ENCODE results near the gene AOC3.

Gene AOC3, protein sequence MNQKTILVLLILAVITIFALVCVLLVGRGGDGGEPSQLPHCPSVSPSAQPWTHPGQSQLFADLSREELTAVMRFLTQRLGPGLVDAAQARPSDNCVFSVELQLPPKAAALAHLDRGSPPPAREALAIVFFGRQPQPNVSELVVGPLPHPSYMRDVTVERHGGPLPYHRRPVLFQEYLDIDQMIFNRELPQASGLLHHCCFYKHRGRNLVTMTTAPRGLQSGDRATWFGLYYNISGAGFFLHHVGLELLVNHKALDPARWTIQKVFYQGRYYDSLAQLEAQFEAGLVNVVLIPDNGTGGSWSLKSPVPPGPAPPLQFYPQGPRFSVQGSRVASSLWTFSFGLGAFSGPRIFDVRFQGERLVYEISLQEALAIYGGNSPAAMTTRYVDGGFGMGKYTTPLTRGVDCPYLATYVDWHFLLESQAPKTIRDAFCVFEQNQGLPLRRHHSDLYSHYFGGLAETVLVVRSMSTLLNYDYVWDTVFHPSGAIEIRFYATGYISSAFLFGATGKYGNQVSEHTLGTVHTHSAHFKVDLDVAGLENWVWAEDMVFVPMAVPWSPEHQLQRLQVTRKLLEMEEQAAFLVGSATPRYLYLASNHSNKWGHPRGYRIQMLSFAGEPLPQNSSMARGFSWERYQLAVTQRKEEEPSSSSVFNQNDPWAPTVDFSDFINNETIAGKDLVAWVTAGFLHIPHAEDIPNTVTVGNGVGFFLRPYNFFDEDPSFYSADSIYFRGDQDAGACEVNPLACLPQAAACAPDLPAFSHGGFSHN

DNA sequence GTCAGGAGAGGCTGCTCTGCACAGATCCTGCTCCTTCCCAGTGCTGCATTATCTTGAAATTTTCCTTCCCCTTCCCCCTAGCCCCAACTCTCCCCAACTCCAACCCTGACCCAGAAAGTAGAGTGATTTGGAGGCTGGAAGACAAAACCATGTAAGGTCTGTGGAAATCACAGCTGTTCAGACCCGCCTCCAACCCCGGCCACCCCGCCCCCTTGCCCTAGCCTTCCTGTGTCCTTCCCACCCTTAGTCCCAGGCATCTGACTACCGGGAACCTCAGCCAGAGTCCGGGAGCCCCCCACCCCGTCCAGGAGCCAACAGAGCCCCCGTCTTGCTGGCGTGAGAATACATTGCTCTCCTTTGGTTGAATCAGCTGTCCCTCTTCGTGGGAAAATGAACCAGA is at the start of gene AOC3:
TSS of gene AOC3 (plus strand) at position 246 of the 400 bp plus-strand sequence. CDS start at position 391, 145 bp downstream.
- DNase-seq (ENCODE audit: low read depth), result no peak
- TF ChIP-seq, protein P1, sequence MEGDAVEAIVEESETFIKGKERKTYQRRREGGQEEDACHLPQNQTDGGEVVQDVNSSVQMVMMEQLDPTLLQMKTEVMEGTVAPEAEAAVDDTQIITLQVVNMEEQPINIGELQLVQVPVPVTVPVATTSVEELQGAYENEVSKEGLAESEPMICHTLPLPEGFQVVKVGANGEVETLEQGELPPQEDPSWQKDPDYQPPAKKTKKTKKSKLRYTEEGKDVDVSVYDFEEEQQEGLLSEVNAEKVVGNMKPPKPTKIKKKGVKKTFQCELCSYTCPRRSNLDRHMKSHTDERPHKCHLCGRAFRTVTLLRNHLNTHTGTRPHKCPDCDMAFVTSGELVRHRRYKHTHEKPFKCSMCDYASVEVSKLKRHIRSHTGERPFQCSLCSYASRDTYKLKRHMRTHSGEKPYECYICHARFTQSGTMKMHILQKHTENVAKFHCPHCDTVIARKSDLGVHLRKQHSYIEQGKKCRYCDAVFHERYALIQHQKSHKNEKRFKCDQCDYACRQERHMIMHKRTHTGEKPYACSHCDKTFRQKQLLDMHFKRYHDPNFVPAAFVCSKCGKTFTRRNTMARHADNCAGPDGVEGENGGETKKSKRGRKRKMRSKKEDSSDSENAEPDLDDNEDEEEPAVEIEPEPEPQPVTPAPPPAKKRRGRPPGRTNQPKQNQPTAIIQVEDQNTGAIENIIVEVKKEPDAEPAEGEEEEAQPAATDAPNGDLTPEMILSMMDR (IDR thresholded peaks at IDR 0.05; ENCODE audit: low read depth, low read length, missing control alignments), result no peak
- in situ Hi-C loops (cut with HindIII; ENCODE audit: low sequenced_read_pairs), result no loop called here
- no peak within 1 kb of the TSS for H3K4me3 ChIP-seq (ENCODE audit: low read depth, low read length)

DNA sequence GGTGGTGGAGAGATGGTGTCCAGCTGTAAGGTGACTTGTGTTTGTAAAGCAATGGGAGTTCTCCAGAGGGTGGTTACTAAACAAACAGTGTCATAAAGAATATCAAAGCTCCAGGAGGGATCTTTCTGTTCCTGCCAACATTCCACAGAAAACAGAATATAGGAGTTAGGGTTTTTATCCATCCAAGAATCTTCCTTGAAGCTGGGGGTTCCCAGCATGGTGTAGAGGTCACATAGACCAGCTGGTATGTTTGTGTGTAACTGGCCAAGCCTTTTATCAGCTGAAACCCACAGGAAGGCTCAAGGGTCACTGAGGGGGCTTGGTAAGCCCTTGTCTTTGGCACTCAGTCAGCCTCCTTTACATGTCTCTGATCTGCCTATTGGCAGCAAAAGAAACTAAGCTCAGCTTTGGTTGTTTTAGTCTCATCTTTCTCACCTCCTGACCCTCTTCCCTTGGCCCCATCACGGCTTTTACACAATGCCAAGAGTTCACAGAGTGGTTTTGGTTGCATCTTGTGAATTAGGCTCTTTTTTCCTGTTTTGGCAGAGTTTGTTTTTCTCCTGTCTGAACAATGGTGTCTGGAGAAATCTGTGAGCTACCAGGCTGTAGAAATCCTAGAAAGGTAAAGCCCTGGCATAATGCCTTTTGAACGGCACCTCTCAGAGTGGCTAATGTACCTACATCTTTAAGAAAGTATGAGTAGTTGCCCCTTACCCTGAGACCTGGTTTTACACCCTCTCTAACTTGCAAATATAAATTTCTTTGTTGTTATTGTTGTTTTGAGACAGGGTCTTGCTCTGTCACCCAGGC is 47.7 kb upstream of the AOC3 start:
- no peak overlapping the region for H3K4me3 ChIP-seq (ENCODE audit: low read depth, low read length)
- TF ChIP-seq, protein P1 (IDR thresholded peaks at IDR 0.05; ENCODE audit: low read depth, low read length, missing control alignments), result no peak
- DNase-seq (ENCODE audit: low read depth), result peak; percentile 76
- in situ Hi-C loops (cut with HindIII; ENCODE audit: low sequenced_read_pairs), result no loop called here

DNA sequence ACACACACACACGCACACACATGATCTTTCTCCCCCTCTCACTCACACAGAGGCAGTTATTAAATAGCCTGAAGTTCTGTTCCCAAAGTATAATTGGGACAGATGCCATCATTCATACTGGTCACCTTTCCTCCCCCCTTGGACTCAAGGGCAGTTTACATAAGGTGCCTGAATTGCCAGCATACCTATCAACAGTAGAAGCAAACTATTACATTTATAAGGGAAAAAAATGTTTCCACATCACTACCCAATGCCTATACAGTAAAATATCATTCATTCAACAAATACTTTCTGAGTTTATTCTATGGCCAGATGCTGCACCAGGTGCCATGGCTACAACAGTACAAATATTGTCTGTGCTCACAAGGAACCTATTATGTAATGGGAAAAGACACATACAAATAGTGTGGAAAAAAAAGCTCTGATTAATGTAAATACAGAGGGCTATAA is 46.1 kb upstream of the AOC3 start:
- no peak for DNase-seq (ENCODE audit: low read depth)
- in situ Hi-C loops (cut with HindIII; ENCODE audit: low sequenced_read_pairs), result no loop called here
- H3K4me3 ChIP-seq (ENCODE audit: low read depth, low read length), result no peak overlapping the region
- TF ChIP-seq, protein P1 (IDR thresholded peaks at IDR 0.05; ENCODE audit: low read depth, low read length, missing control alignments), result no peak

DNA sequence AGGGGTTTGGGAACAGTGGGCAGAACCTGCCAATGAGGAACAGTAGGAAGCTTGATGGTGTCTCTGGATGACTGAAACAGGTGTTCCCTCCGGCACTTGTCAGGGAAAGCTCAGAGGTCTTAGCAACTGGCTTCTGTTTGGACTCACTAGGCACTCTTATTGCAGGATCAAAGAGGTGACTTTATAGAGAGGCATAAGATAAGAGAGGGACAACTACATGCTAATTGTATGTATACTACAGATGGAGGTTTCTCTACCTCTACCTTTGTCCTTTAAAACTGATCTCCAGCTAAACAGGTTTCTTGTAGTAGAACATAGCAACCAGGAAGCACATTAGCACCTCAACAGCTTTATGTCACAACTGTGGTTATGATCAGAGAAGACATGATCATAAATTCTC is 44.8 kb upstream of the AOC3 start:
- TF ChIP-seq, protein P1 (IDR thresholded peaks at IDR 0.05; ENCODE audit: low read depth, low read length, missing control alignments), result no peak
- no peak for DNase-seq (ENCODE audit: low read depth)
- in situ Hi-C loops (cut with HindIII; ENCODE audit: low sequenced_read_pairs), result no loop called here
- no peak overlapping the region for H3K4me3 ChIP-seq (ENCODE audit: low read depth, low read length)

DNA sequence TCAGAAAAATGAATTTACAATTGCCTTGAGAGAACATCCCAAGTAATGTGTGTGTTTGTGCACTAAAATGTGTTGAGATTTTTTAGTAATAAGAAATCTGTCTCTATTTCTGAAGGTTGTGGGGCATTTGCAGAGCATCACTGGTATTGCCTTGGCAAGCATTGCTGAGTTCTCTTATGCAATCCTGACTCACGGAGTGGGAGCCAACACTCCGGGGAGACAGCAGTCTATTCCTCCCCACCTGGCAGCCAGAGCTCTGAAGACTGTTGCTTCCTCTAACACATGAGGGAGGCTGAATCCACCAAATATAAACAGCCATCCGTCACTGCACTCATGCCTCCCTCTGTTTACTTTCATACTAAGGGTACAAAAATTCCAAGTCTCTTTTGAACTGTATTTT is 41.7 kb upstream of the AOC3 start:
- no peak overlapping the region for H3K4me3 ChIP-seq (ENCODE audit: low read depth, low read length)
- TF ChIP-seq, protein P1 (IDR thresholded peaks at IDR 0.05; ENCODE audit: low read depth, low read length, missing control alignments), result no peak
- in situ Hi-C loops (cut with HindIII; ENCODE audit: low sequenced_read_pairs), result no loop called here
- peak; percentile 50 for DNase-seq (ENCODE audit: low read depth)
